Activated CD4-positive, CD25-positive, alpha-beta regulatory T cell treated with anti-CD3 and anti-CD28 coated beads, Interleukin-2, amount 50 U/mL, for 24 hours (primary cell): ENCODE data around the gene NPHP3.

Experiments
- ATAC-seq, 2 donors: fragments of 150-1000 bp; cut with Tn5 transposase; one replicate each; pipeline ENCODE4 v1.10.0; 2021; ENCODE audit warnings: mild to moderate bottlenecking in 1 of 2, moderate library complexity in 1 of 2

The NPHP3 gene

DNA sequence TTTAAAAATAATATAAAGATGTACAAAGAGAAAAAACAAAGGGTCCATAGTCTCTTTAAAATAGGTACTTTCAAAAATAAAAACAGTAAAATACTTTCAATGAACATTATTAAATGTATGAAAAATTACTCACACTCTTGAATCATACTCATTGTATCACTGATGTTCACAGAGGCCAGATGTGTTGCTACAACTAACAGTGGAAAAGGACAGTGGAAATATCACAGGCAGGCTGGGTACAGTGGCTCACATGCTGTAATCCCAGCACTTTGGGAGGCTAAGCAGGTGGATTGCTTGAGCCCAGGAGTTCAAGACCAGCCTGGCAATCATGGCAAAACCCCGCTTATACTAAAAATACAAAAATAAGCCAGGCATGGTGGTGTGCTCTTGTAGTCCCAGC is 26.8 kb downstream of the NPHP3 start:
- ATAC-seq, result no peak

DNA sequence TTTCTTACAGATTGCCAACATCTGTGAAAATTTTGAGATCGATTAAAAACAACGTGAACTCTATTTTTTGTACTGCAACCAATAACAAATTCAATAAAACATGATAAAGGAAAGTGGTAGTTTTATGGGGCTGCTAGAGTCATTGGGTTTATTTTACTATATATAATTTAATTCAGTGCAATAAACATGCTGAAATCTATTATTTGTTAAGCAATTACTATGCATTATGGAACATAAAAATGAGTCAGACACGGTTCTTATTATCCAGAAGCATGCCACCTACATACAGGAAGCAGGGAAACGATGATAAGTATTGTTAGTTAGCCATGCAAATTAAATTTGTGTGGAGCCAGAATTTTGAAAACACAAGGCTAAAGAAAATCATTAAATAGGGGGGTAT is 27.2 kb downstream of the NPHP3 start:
- no peak for ATAC-seq

- ATAC-seq, result no peak
These were observed 32.2 kb downstream of the NPHP3 start for GRCh38 chr3:132690040-132690439.

DNA sequence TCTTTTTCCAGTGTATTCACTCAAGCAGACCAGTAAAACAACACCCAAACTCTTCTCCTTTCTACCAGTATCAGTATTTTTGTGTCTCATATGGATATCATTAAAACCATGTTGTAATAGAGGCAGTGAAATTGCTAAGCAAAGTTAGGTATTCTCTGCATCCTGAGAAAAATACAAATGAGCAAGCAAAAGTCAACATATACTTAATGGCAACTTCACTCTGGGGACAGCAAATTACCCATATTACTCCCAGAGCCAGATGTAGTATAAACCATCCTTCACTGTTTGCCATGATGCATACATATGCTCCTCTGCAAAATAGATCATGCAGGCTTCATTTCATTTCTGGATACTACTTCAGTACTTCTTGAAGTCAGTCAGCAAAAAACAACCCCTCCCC is 40.0 kb downstream of the NPHP3 start:
- no peak for ATAC-seq

GRCh38 chr3:132681421-132681820 is 40.8 kb downstream of the NPHP3 start:
- no peak for ATAC-seq

DNA sequence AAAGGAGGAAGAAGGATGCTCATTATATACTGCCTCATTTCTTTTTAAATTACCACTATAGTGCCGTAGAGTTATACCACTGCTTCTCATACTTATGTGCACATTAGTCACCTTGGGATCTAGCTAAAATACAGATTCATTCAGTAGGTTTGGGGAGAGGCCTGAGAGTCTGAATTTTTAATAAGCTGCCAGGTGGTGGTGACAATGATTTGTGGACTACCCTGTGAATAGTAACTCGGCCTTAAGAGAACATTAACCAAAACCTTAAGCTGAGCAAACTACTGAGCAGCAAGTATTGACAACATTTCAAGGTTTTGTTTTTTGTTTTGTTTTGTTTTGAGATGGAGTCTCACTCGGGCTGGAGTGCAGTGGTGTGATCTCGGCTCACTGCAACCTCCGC is 42.3 kb downstream of the NPHP3 start:
- no peak for ATAC-seq

GRCh38 chr3:132675408-132675807 is 46.8 kb downstream of the NPHP3 start:
- ATAC-seq, result no peak

DNA sequence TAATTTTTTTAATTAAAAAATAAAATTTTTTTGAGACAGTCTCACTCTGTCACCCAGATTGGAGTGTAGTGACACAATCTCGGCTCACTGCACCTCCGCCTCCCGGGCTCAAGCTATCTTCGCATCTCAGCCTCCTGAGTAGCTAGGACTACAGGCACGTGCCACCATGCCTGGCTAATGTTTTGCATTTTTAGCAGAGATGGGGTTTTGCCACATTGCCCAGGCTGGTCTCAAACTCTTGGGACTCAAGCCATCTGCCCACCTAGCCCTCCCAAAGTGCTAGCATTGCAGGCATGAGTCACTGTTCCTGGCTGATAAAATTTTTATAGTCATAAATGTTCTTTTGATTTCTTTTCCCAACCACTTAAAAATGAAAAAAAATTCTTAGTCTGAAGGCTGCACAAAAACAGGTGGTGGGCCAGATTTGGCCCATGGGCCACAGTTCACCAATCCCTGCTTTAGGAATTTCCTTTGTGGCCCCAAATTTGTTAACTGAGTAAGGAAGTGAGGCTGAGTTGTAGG is 52.9 kb downstream of the NPHP3 start:
- no peak for ATAC-seq

DNA sequence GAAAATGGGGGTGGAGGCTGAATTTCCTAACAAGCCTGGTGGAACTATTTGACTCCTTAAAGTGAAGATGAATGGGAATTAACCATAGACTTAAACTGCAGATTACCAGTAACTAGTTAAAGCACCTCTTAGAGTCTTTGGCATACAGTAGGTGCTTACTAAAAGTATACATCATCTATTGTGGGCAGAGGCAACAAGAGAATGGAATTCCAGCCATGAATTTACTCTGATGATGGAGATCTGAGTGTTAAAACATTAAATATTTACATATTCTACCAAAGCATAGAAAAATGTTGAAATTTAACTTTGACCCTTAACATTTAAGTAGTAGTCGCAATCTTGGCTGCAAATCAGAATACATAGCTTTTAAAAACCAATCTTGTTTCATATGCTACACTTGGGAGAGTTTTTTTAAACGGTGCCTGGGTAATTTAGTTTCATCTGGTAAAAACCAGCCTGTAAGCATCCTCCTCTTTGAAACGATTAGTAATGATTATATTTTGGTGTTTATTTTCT is 56.9 kb downstream of the NPHP3 start:
- ATAC-seq, result no peak

DNA sequence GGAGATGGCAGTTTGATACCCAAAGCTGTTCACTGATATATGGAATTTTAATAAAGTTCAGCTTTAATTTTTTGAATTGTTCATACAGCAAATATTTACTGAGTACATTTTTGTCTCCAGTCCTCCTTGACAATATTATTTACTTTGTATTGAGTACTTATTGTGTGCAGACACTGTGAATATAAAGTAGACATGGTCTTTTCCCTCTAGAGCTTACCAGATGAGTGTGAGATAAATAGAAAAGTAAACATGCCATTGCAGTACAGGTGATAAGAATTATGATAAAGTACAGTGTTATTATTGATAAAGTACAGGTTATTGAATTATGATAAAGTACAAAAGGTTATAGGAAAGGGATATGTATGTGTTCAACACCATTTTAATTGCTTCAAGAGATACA is 60.0 kb downstream of the NPHP3 start:
- ATAC-seq, result no peak

DNA sequence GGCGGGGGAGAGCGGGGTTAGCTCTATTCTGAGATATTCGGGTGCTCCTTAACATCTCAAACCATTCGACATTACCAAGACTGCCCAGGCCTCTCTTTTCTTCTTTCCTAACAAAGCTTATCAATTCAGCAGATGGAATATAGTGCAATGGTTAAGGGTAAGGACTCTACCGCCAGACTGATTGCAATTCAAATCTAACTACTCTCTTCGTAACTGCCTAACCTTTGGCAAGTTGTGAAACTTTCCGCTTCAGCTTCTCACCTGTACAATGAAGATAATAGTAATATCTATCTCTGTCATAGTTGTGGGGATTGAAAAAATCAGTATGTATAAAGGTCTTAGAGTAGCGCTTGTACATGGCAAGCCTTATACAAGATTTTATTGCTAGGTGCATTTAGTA is 61.1 kb downstream of the NPHP3 start:
- no peak for ATAC-seq

DNA sequence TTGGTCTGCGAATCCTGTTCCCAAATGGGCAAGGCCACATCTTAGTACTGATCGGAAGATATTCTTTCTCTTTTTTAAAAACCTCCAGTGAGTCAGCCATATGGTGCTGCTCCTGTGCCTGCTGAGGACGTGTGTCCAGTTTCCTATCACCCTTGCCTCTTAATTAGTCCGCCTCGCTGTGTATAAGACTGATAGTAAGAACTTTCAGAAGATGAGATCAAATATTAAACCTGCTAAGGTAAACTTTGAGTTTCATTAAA is 61.5 kb downstream of the NPHP3 start:
- ATAC-seq, result peak in 1 of 2 donors; percentile 25

DNA sequence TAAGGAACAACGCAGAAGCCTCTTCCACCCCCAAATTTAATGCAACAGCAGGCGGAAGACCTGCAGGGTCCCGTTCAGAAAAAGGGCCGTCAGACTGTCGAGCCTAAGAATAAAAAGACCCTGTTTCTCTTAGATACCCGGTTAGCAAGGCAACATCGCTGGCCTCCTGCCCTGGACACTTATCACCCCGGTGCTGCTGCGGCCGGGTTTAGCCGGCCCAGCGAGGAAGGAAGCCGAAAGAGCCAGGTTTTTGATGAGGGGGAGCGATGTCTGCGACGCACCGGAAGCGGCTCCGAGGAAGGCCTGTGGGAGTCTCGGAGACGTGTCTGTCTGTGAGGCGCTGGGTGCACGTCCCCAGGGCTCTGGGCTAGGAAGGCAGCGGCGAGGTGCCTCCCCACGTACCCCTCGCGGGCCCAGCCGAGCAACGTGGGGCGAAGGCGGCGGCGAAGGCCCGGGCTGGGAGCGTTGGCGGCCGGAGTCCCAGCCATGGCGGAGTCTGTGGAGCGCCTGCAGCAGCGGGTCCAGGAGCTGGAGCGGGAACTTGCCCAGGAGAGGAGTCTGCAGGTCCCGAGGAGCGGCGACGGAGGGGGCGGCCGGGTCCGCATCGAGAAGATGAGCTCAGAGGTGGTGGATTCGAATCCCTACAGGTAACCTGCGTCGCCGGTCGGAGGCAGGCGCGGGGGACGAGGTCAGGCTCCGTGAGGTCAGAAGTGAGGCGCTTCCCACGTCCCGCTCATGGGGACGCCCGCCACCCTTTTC is 62.0 kb downstream of the NPHP3 start, which contains the start of gene UBA5:
TSS of gene UBA5 (plus strand) at position 278 of the 759 bp plus-strand sequence. CDS start at position 487, 209 bp downstream.
- ATAC-seq, result peak; percentile 87 to 92

- peak; percentile 12 to 21 for ATAC-seq
These were observed 62.7 kb downstream of the NPHP3 start, which contains the start of gene ACAD11 for GRCh38 chr3:132659365-132660051. Gene ACAD11 (minus strand): TSS chr3:132659809. CDS start chr3:132659751, 58 bp downstream.

DNA sequence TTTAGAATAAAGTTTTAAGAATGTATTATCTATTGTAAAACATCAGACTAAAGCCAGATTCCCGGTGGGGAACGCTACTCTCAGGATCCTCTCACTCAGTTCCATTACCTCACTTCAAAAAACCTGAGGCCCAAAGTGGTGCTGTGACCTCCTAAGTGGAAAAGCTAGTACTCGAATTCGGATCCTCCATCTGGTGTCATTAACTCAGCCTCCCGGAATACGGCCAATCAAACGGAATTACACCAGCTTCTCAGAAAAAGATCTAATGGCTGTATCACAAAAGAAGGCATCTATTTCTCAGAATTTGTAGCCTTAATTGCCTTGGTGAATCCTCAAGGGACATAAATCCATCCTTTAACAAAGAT is 63.2 kb downstream of the NPHP3 start:
- ATAC-seq, result no peak

GRCh38 chr3:132657869-132658747 is 64.1 kb downstream of the NPHP3 start:
- ATAC-seq, result no peak

- ATAC-seq, result no peak
These were observed 66.7 kb downstream of the NPHP3 start for GRCh38 chr3:132655471-132655870.

DNA sequence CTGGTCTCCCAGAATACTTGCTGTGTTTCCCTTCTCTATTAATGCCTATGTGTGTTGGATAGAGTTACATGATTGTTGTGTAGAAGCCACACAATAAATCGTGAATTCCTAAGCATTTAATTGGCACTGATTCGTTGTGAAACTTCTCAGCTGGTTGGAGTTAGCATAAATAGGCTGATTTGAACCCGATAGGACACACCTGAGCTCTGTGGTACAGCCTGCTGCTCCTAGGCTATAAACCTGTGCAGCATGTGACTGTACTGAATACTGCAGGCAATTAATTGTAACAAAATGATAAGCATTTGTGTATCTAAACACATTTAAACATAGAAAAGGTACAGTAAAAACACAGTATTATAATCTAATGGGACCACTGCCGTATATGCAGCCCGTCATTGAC is 67.5 kb downstream of the NPHP3 start:
- no peak for ATAC-seq

DNA sequence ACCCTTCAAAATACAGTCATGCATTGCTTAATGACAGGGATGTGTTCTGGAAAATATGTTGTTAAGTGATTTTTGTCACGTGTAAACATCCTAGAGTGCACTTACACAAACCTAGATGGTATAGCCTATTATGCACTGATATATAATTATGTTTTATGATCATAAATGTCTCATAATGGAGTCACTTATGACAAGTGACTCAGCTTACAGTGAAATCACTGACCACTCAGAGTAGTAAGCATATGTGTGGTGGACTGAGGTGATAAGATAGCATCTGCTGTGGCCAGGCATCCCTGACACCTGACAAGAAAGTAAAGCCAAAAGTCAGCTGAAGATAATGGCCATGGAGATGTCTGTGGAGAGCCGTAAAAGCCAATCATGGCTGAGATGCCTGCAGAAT is 68.0 kb downstream of the NPHP3 start:
- ATAC-seq, result no peak

DNA sequence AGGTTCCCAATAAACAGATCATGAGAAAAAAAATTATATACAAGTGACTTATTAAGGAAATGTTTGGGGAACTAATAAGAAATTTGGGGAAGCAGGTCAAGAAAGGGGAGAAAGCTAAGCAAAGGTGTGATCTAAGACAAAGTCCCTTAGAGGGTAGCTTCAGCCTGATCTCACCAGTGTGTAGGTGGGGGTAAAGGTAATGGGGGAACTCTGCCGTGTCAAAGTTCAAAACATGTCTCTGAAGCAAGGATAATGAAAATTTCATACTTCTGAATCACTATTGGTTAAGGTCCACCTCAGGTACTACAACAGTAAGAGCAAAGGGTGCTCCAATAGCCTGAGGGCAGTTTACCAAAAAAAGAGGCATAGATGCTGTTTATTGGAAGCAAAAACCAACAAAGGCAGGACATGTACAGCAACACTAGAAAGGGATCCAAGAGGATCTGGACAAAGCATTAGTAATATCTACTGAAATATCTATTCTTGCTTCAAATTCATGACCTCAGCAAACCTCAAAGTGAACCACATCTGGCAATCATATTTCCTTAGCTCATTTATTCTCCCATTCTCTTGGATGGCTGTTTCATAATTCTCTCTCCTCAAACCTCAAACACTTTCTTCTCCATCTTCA is 69.5 kb downstream of the NPHP3 start:
- no peak for ATAC-seq

- ATAC-seq, result no peak
These were observed 72.1 kb downstream of the NPHP3 start for GRCh38 chr3:132650153-132650552.

DNA sequence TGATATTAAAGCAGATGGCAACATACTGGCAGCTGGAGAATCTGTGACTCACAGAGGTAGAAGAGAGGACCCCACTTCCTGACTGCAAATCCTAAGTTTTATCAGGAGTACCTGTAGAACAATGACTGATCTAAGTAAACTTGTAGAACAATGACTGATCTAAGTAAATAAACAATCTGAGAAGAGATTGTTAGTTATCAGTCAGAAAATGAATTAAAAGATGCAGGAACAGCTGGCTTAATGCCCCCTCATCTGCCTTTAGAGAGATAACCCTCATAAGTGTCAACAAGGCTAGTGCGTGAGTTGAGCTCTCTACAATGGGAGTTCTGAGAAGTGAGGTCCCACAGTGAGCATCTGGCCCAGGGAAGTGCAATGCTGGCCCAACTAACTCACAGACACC is 77.2 kb downstream of the NPHP3 start:
- no peak for ATAC-seq

- ATAC-seq, result no peak
These were observed 78.8 kb downstream of the NPHP3 start for GRCh38 chr3:132643366-132643765.
